ENCODE measurements around the gene PKLR. TPM values are rescaled to one million over a fixed set of nuclear protein-coding genes. Genes with fewer than 3 reads are reported as not detected.

Gene PKLR
- total and polyA plus RNA-seq, 2 donors (not counting 3 experiments of a cell fraction or from before 2014, with no cell fraction given) = not detected

DNA sequence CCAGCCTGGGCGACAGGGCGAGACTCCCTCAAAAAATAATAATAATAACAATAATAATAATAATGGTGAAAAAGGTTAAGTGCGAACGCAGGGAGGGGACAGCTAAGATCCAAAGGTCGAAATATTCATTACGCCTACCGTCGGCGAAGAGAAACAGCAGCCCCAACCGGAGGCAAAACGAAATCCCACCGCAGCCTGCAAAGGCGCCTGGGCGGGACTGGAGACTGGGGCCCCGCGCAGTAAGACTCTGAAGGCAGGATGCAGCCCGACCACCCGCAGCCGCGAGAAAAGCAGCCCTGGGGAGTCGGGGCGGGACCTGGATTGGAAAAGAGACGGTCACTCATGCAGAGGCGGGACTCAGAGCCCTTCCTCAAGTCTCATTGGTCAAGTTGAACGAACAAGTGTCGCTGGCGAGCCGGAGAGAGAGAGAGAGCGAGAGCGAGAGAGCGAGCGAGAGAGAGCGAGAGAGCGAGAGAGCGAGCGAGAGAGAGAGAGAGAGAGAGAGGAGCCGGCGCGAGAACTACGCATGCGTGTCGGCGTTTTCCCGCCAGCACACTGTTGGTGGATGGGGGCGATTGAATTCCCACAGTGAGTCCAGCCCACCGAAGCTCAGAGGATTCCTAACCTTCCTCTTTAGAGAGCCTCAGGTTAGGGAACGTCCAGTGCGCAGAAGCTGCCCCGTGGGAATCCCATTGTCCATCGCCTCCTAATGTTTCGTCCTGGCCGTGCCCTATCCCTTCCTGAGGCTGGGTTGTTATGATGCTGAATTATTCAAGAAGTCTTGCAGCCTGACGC, 56.7 kb downstream of the PKLR start:
- peak overlapping the region; percentile 76 for H3K4me2 ChIP-seq (ENCODE audit: insufficient read depth, low read length)
- H2AFZ ChIP-seq (ENCODE audit: low read depth, low read length) = peak overlapping the region; percentile 77
- ChIA-PET CTCF (interaction anchor here (0.9 to 2.1 kb wide), 3 partner anchors 35 to 41 kb away, joined by 3 to 17 read pairs (median 3); no protein-coding TSS in a partner anchor), POLR2A (no interaction called here)
- TF ChIP-seq FOS (IDR thresholded peaks at IDR 0.05; ENCODE audit: borderline replicate concordance, insufficient read depth, low read length) = no peak
- no peak for TF ChIP-seq EZH2 (IDR thresholded peaks at IDR 0.05; ENCODE audit: borderline replicate concordance, low read depth, low read length, severe bottlenecking)
- peak; percentile 75 for TF ChIP-seq MYC (IDR thresholded peaks at IDR 0.05; ENCODE audit: low read depth, low read length)
- TF ChIP-seq GATA2 (IDR thresholded peaks at IDR 0.05; ENCODE audit: insufficient read depth, insufficient read length, low read depth, low read length) = no peak
- peak; percentile 42 for TF ChIP-seq MAX (IDR thresholded peaks at IDR 0.05; ENCODE audit: insufficient read depth, insufficient read length)
- TF ChIP-seq, protein P1, sequence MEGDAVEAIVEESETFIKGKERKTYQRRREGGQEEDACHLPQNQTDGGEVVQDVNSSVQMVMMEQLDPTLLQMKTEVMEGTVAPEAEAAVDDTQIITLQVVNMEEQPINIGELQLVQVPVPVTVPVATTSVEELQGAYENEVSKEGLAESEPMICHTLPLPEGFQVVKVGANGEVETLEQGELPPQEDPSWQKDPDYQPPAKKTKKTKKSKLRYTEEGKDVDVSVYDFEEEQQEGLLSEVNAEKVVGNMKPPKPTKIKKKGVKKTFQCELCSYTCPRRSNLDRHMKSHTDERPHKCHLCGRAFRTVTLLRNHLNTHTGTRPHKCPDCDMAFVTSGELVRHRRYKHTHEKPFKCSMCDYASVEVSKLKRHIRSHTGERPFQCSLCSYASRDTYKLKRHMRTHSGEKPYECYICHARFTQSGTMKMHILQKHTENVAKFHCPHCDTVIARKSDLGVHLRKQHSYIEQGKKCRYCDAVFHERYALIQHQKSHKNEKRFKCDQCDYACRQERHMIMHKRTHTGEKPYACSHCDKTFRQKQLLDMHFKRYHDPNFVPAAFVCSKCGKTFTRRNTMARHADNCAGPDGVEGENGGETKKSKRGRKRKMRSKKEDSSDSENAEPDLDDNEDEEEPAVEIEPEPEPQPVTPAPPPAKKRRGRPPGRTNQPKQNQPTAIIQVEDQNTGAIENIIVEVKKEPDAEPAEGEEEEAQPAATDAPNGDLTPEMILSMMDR (IDR thresholded peaks at IDR 0.05; ENCODE audit: extremely low read depth in 1 of 2, insufficient read depth in 1 of 2, low read depth in 1 of 2, low read length in 2 of 2) = peak; percentile 8 to 17
- TF ChIP-seq POLR2AphosphoS5 (IDR thresholded peaks at IDR 0.05; ENCODE audit: insufficient read depth, low read depth, low read length) = peak; percentile 98
- peak; percentile 99 for TF ChIP-seq POLR2A (IDR thresholded peaks at IDR 0.05; ENCODE audit: low read depth, low read length)
- no peak for TF ChIP-seq JUN (IDR thresholded peaks at IDR 0.05; ENCODE audit: borderline replicate concordance, insufficient read depth, insufficient read length, low read depth)
- intact Hi-C loops (cut with micrococcal nuclease) = loop anchor here (1.0 kb wide), 2 partner anchors 17 to 37 kb away; partner anchors contain the start of gene THBS3
- dilution Hi-C loops (cut with MboI; ENCODE audit: extremely low pct_ligation_motif_present, low sequenced_read_pairs) = no loop called here
- H3K9ac ChIP-seq (replicated peaks; ENCODE audit: extremely low read depth, insufficient read depth, low read length) = peak overlapping the region; percentile 83
- H3K9me3 ChIP-seq (replicated peaks; ENCODE audit: control insufficient read depth, insufficient read depth, low read length) = no peaks in the 10 kb centered on the region
- FAIRE-seq (peak; percentile 92), DNase-seq (ENCODE audit: low read depth, low spot score) (peak; percentile 99)
- no peaks in the 10 kb centered on the region for H3K27me3 ChIP-seq (ENCODE audit: control insufficient read depth in 2 of 2, insufficient read depth in 2 of 2, low read length in 2 of 2)
- no TSS peak for BruUV-seq (replicated peaks)
- H3K79me2 ChIP-seq (ENCODE audit: control insufficient read depth, insufficient read depth, low read length) = peaks cover 7% of the 10 kb centered on the region
- H3K4me3 ChIP-seq (replicated peaks in 1 of 3; ENCODE audit: insufficient read depth in 1 of 3, low read depth in 1 of 3, low read length in 3 of 3) = peak overlapping the region; percentile 48 to 61 (median 60)
- peak overlapping the region; percentile 41 for H3K27ac ChIP-seq (ENCODE audit: insufficient read depth, low read depth, low read length)
- H3K4me1 ChIP-seq (ENCODE audit: control insufficient read depth, extremely low read depth, insufficient read depth, low read length) = peaks cover 16% of the 10 kb centered on the region
- no peaks in the 10 kb centered on the region for H3K9me1 ChIP-seq (replicated peaks; ENCODE audit: control insufficient read depth, extremely low read depth, insufficient read depth, low read length)
- peaks cover 3 to 14% of the 10 kb centered on the region in 2 experiments for H3K36me3 ChIP-seq (ENCODE audit: control insufficient read depth in 2 of 2, extremely low read depth in 1 of 2, insufficient read depth in 2 of 2, low read length in 2 of 2)
- H4K20me1 ChIP-seq (replicated peaks; ENCODE audit: control insufficient read depth, extremely low read depth, insufficient read depth, low read length) = no peaks in the 10 kb centered on the region
